HG02623 (cell line): ENCODE results near the gene SDS.
"Not testable (repeated sequence)": the region's sequence is repeated elsewhere in the genome, so short reads cannot be mapped to it uniquely, and the experiment has no call there.

Experiments
- ATAC-seq: cut with Tn5 transposase; IDR thresholded peaks from one replicate; pipeline ENCODE4 v1.9.1; 2021; ENCODE audit warnings: moderate library complexity; ENCODE audit not compliant: unreplicated experiment

The SDS gene

DNA sequence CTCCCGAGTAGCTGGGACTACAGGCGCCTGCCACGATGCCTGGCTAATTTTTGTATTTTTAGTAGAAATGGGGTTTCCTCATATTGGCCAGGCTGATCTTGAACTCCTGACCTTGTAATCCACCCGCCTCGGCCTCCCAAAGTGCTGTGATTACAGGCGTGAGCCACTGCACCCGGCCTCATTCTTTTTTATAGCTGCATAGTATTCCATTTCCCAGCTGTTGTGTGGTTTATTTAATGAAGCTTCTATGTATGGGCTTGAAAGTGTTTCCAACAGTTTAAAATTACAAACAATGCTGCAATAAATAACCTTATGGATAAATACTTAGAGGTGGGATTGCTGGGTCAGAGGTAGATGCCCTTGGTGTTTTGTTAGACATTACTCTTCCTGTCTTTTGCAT lies 49.5 kb downstream of the SDS start:
- ATAC-seq = not testable (repeated sequence)

DNA sequence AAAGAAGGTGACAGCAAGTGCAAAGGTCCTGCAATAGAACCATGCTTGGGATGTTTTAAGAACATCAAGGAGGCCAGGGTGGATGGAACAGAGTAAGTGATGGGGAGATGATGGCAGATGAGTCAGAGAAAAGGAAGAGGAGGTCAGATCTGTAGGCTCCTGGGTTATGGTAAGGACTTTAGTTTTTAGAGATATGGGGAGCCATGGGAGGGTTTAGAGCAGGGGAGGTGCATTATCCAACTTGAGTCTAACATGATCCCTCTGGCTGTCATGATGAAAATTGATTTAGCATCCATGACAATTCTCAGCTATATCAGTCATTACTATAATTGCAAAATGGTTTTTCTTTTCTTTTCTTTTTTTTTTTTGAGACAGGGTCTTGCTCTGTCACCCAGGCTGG lies 52.6 kb downstream of the SDS start:
- no peak for ATAC-seq

GRCh38 chr12:113348849-113349536 lies 54.7 kb downstream of the SDS start:
- ATAC-seq = no peak

GRCh38 chr12:113347892-113348291 lies 55.8 kb downstream of the SDS start:
- no peak for ATAC-seq

DNA sequence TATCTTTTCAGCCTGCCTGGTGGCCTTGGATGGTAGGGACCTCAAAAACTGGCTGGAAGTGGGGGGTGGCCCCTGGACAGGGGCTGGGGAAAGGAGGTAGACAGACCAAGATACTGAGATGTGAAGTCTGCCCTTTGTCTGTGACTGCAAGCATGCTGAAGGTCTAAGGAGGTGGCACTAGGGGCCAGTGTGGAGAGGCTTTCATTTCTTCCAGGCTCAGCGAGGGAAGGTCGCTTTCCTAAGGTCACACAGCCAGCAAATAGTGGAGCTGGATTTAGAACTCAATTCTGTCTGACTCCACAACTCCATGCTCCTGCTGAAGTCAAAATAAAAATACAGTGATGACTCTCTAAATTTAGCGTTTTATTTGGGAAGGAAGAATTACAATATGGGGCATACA lies 56.6 kb downstream of the SDS start:
- ATAC-seq = no peak

- ATAC-seq = no peak
Measured at GRCh38 chr12:113346353-113346752, 57.3 kb downstream of the SDS start.

DNA sequence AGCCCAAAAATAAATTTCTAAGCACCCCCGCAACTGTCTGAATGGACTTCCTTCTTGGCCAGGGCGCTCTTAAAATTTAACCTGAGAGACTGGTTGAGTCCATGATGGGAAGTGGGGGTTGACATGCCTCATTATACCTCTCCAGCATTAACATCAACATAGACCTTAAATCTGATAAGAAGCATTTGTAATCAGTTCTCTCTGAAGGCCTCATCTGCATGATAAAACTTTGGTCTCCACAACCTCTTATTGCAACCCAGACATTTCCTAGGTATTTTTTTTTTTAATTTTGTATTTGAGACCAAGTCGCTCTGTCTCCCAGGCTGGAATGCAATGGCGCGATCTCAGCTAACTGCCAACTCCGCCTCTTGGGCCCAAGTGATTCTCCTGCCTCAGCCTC lies 58.4 kb downstream of the SDS start:
- ATAC-seq = no peak
